NCI-H82 treated with DMSO at 0.1 percent for 48 hours (cell line): ENCODE data around the gene KLHDC10.
"Not testable (repeated sequence)": the region's sequence is repeated elsewhere in the genome, so short reads cannot be mapped to it uniquely, and the experiment has no call there.

Experiments used
- DNase-seq: peaks from one replicate; lab custom pipeline; 2025; ENCODE audit not compliant: unreplicated experiment; lab: John Stamatoyannopoulos, UW

The KLHDC10 gene

DNA sequence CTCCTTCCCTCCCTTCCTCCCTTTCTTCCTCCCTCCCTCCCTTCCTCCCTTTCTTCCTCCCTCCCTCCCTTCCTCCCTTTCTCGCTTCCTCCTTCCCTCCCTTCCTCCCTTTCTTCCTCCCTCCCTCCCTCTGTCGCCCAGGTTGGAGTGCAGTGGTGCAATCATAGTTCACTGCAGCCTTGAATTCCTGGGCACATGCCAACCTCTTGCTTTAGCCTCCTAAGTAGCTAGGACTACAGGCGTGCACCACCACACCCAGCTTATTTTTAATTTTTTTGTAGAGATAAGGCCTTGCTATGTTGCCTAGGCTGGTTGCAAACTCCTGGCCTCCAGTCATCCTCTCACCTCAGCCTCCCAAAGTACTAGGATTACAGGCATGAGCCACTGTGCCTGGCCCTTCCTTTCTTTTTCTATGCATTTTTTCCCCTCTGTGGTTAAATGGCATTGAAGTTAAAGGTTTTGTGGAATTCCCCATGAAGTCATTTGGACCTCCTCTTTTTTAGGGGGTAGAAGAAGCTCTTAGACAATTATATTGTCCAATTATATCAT, 9.6 kb downstream of the KLHDC10 start:
- DNase-seq, result no peak

- DNase-seq, result not testable (repeated sequence)
Measured at GRCh38 chr7:130083497-130083896, 13.2 kb downstream of the KLHDC10 start.

DNA sequence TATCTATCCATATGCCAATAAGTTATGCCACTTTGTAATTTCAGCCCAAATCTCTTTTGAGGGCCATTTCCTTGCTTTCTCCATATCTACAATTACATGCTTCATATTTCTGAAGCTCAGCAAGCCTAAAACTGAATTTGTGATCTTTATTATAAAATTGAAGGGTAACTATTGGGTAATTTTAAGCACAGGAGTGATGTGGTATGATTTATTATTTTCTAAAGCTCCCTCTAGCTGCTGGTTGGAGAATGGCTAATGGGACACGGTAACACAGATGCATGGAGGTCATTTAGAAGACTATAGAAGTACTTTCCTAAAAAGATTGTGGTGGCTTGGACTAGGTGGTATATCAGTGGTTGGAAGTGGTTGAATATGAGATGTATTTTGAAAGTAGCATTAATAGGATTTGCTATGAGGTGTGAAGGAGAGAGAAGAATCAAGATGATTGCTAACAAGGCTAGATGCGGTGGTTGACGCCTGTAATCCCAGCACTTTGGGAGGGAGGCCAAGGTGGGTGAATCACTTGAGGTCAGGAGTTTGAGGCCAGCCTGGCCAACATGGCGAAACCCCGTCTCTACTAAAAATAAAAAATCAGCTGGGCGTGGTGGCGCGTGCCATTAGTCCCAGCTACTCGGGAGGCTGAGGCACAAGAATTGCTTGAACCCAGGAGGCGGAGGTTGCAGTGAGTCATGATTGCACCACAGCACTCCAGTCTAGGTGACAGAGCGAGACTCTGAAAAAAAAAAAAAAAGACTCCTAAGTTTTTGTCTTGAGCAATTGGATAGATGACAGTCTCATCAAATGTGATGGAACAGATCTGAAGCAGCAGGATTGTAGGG, 13.9 kb downstream of the KLHDC10 start:
- no peak for DNase-seq

- DNase-seq, result not testable (repeated sequence)
Measured at GRCh38 chr7:130085235-130085634, 14.9 kb downstream of the KLHDC10 start.

DNA sequence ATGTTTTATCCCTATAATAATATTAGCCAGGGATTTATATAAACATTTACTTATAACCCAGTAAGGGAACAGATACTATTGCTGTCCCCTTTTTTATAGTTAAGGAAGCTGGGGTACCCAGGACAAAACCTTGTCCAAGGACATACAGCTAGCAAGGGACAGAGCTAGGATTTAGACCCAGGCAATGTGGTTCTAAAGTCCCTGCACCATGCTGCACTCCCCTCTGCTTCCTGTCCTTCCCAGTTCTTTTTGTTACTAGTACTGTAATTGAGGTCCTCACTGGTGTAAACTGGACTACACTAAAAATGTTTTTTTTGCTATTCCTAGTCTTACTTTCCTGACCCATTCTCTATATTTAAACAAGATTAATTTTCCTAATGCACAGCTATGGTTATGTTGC, 16.6 kb downstream of the KLHDC10 start:
- no peak for DNase-seq

- DNase-seq, result no peak
Measured at GRCh38 chr7:130087364-130087763, 17.0 kb downstream of the KLHDC10 start.

GRCh38 chr7:130090745-130091532, 20.6 kb downstream of the KLHDC10 start:
- no peak for DNase-seq

- no peak for DNase-seq
Measured at GRCh38 chr7:130091999-130092398, 21.7 kb downstream of the KLHDC10 start.

DNA sequence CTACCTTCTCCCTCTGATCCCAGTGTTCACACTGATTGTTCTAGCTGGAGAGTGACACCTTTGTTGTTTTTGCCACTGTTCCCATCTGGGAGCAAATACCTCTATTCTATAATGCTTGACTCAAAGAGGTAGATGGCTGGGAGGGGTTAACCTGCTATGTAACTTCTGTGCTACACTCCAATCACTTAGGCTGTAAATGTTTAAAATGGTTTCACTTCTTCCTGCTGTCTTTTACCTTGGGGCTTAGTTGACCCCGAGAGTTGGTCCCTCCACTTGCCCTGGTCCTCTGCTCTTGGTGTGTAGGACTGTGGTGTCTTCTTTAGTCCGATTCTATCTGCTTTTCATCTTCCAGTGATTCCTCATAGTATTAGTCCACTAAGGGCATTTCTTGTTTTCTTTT, 22.3 kb downstream of the KLHDC10 start:
- no peak for DNase-seq

- no peak for DNase-seq
Measured at GRCh38 chr7:130095812-130096211, 25.5 kb downstream of the KLHDC10 start.

- no peak for DNase-seq
Measured at GRCh38 chr7:130096243-130096827, 26.0 kb downstream of the KLHDC10 start.

DNA sequence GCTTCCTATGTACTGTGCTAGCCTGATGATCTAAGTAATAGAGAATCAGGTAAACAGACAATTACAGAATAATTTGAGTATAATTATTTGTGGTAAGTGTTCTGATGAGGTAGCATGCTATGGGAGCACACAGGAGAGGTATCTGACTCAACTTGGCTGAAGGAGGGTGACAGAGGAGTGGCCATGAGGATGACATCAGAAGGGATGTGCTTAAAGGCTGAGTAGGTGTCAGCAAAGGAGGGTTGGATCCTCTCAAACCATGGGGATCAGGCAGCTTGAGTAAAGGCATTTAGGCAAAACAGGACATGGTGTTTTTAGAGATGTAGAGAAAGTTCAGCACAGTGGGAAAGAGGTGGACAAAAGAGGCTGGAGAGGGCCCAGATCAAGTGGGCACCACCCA, 29.0 kb downstream of the KLHDC10 start:
- DNase-seq, result no peak

DNA sequence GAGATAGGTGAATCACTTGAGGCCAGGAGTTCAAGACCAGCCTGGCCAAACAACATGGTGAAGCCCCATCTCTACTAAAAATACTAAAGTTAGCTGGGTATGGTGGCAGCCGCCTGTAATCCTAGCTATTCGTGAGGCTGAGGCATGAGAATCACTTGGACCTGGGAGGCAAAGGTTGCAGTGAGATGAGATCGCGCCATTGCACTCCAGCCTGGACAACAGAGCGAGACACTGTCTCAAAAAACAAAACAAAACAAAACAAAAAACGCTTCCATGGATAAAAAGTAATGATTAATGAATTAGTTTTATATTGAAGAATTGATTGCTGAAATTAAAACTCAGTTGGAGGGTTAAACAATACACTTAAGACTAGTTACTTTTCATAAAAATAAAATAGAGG, 32.3 kb downstream of the KLHDC10 start:
- DNase-seq, result no peak

GRCh38 chr7:130107949-130108674, 37.8 kb downstream of the KLHDC10 start:
- DNase-seq, result no peak

- DNase-seq, result no peak
Measured at GRCh38 chr7:130108809-130109208, 38.5 kb downstream of the KLHDC10 start.

GRCh38 chr7:130112093-130112492, 41.8 kb downstream of the KLHDC10 start:
- DNase-seq, result no peak

- DNase-seq, result no peak
Measured at GRCh38 chr7:130112662-130113425, 42.5 kb downstream of the KLHDC10 start.

GRCh38 chr7:130113426-130113805, 43.1 kb downstream of the KLHDC10 start:
- DNase-seq, result not testable (repeated sequence)

DNA sequence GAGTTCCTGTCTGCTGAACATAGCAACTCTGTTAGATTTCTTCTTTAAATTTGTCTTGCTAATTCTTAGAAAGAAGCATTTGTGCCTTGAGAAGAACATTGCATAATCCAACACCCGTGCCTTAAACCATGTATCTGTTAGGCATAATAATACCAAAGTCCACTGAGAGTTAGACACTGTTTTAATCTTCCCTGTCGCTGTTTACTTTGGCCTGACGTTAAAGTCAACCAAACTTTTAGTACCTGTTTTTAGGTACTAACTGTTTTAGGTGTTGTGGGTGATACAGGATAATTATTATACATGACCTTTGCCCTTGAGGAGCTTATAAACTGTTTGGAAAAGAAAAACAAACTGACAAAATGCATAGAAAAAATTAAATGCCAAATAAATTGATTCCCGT, 43.6 kb downstream of the KLHDC10 start:
- DNase-seq, result no peak

- DNase-seq, result no peak
Measured at GRCh38 chr7:130114374-130114773, 44.0 kb downstream of the KLHDC10 start.
